Naive thymus-derived CD4-positive, alpha-beta T cell (primary cell): ENCODE measurements around the gene MRPL58. TPM values are rescaled to one million over a fixed set of nuclear protein-coding genes. Genes with fewer than 3 reads are reported as not detected.

Experiments
- ATAC-seq: fragments of 150-1000 bp; cut with Tn5 transposase; 2 replicates; pipeline ENCODE4 v1.10.0; 2021; ENCODE audit warnings: mild to moderate bottlenecking, moderate library complexity
- CTCF ChIA-PET: fragments of 350-600 bp; sonication (Branson Sonifier 250); formaldehyde crosslinking; loops from one replicate; lab custom pipeline; 2021; ENCODE audit warnings: antibody characterized with exemption; lab: Charles Lee
- POLR2A ChIA-PET: fragments of 350-600 bp; sonication (Branson Sonifier 250); formaldehyde crosslinking; loops from one replicate; lab custom pipeline; 2021; ENCODE audit warnings: antibody characterized with exemption, inconsistent platforms; lab: Charles Lee
- DNase-seq, 9 donors: peaks; one replicate each; pipeline versions ENCODE4 v3.0.0 to v3.0.0-alpha.2; 2020 to 2022; ENCODE audit warnings: mixed read lengths in 1 of 9
- H3K27ac ChIP-seq: one replicate; pipeline ENCODE4 v1.7.0; 2013; ENCODE audit warnings: mild to moderate bottlenecking, low read depth, low read length, moderate library complexity
- H3K27me3 ChIP-seq, 2 donors: one replicate each; pipeline ENCODE4 v1.7.0; 2013; ENCODE audit warnings: low read length in 2 of 2, mild to moderate bottlenecking in 2 of 2, moderate library complexity in 2 of 2; ENCODE audit not compliant: control insufficient read depth in 2 of 2, insufficient read depth in 2 of 2
- H3K36me3 ChIP-seq, 3 experiments: 1 replicate in 2 of 3; 2 replicates in 1 of 3; pipeline ENCODE4 v1.7.0; 2013; ENCODE audit warnings: low read length in 3 of 3, mild to moderate bottlenecking in 3 of 3, moderate library complexity in 1 of 3; ENCODE audit not compliant: insufficient read depth in 3 of 3, control insufficient read depth in 2 of 3
- H3K4me1 ChIP-seq, 2 donors: one replicate each; pipeline ENCODE4 v1.7.0; 2013; ENCODE audit warnings: low read length in 2 of 2, mild to moderate bottlenecking in 2 of 2, moderate library complexity in 1 of 2; ENCODE audit not compliant: control insufficient read depth in 2 of 2, insufficient read depth in 2 of 2
- H3K4me3 ChIP-seq: 2 replicates; pipeline ENCODE4 v1.7.0; 2013; ENCODE audit warnings: mild to moderate bottlenecking, low read length
- H3K9me3 ChIP-seq, 3 experiments: 1 replicate in 2 of 3; 2 replicates in 1 of 3; pipeline ENCODE4 v1.7.0; 2013; ENCODE audit warnings: low read length in 3 of 3; ENCODE audit not compliant: control insufficient read depth in 2 of 3
- H3K27ac Mint-ChIP-seq, 9 donors: one replicate each; pipeline ENCODE4 v1.8.0; 2020 to 2022; ENCODE audit warnings: mixed read lengths in 9 of 9, mild to moderate bottlenecking in 8 of 9, moderate library complexity in 5 of 9, inconsistent platforms in 2 of 9
- H3K27me3 Mint-ChIP-seq, 5 donors: one replicate each; pipeline ENCODE4 v1.8.0; 2021 to 2022; ENCODE audit warnings: mixed read lengths in 5 of 5, mild to moderate bottlenecking in 1 of 5
- H3K36me3 Mint-ChIP-seq, 5 donors: one replicate each; pipeline ENCODE4 v1.8.0; 2020 to 2022; ENCODE audit warnings: mixed read lengths in 5 of 5, mild to moderate bottlenecking in 3 of 5, inconsistent platforms in 1 of 5
- H3K4me1 Mint-ChIP-seq, 7 donors: one replicate each; pipeline ENCODE4 v1.8.0; 2020 to 2022; ENCODE audit warnings: mixed read lengths in 7 of 7, mild to moderate bottlenecking in 3 of 7, inconsistent platforms in 1 of 7
- H3K4me3 Mint-ChIP-seq, 10 donors: one replicate each; pipeline ENCODE4 v1.8.0; 2020 to 2022; ENCODE audit warnings: mild to moderate bottlenecking in 10 of 10, mixed read lengths in 10 of 10, moderate library complexity in 6 of 10, inconsistent platforms in 2 of 10
- H3K9me3 Mint-ChIP-seq, 11 donors: one replicate each; pipeline ENCODE4 v1.8.0; 2020 to 2022; ENCODE audit warnings: mixed read lengths in 11 of 11, mild to moderate bottlenecking in 4 of 11, inconsistent platforms in 1 of 11, moderate library complexity in 1 of 11
- intact Hi-C, 2 donors: fragments of 100-400 bp; cut with micrococcal nuclease; formaldehyde crosslinking; loops; one replicate each; pipeline ENCODE4 v1.15.1; 2023
- polyA plus RNA-seq, 2 donors: library from polyadenylated mRNA; unstranded; fragments of 300-500 nt; fragmentation: Illumina TruSeq; gene quantifications; one replicate each; pipeline ENCODE4 v1.2.3, GENCODE V29; 2021
- total RNA-seq, 6 experiments: library from RNA in 5 of 6; stranded (reverse) in 5 of 6; gene quantifications; 1 replicate in 5 of 6; 2 replicates in 1 of 6; pipeline ENCODE4 v1.2.3 and lab custom pipeline; 2021 to 2026

The MRPL58 gene
- total and polyA plus RNA-seq, 7 experiments from 2014 or later = 11.7 to 71.4 (median 25.1) TPM

- ATAC-seq = no peak
- no peak for DNase-seq
- no peaks in the 10 kb centered on the region for H3K36me3 Mint-ChIP-seq
- peak overlapping the region; percentile 80 to 98 (median 87) for H3K4me3 Mint-ChIP-seq
- Histone ChIP-seq H3K27me3 (no peaks in the 10 kb centered on the region), H3K4me1 (peaks cover 4 to 9% of the 10 kb centered on the region in 2 donors), H3K36me3 (no peaks in the 10 kb centered on the region), H3K9me3 (no peaks in the 10 kb centered on the region), H3K4me3 (peak overlapping the region; percentile 58), H3K27ac (peak overlapping the region; percentile 51)
- ChIA-PET POLR2A (interaction anchor here (0.6 to 2.0 kb wide), 10 partner anchors 10 to 139 kb away, joined by 3 to 15 read pairs (median 4); partner anchors contain the start of genes CDR2L and SLC16A5), CTCF (interaction anchor here (0.6 to 2.8 kb wide), 3 partner anchors 40 to 292 kb away, joined by 4 to 13 read pairs (median 7); partner anchors contain the start of gene MRPL58)
- peak overlapping the region in 8 of 9 donors; percentile 56 to 86 (median 80) for H3K27ac Mint-ChIP-seq
- intact Hi-C loops = loop anchor here (1.0 to 5.0 kb wide), 6 partner anchors 9 to 434 kb away; partner anchors contain the start of genes CDR2L (in 2 of the 2) and GRB2 (in 1 of the 2)
- no peaks in the 10 kb centered on the region for H3K9me3 Mint-ChIP-seq
- H3K4me1 Mint-ChIP-seq = peaks cover 5 to 18% (median 7%) of the 10 kb centered on the region in 7 donors
- peaks cover 0 to 58% (median 7%) of the 10 kb centered on the region in 5 donors for H3K27me3 Mint-ChIP-seq
These were observed 39.5 kb upstream of the MRPL58 start for GRCh38 chr17:74972973-74973328.

DNA sequence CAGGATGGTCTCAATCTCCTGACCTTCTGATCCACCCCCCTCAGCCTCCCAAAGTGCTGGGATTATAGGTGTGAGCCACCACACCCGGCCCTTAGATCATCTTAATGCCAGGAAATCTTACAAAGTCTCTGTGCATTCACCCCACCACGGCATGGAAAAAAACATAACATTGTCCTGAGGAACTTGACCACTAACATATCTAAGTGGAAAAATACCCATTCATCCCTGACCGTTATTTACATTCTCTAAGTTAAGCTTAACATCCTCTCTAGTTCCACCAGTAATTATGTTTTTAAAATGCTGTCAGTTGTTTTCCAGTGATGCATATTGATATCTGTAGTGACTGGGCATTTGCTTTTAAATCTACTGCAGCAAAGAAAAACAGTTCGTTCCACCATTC lies 36.5 kb upstream of the MRPL58 start:
- H3K27ac ChIP-seq = no peak overlapping the region
- H3K27ac Mint-ChIP-seq = no peak overlapping the region
- no peaks in the 10 kb centered on the region for H3K36me3 ChIP-seq
- ChIA-PET POLR2A (no interaction called here), CTCF (interaction anchor here (0.6 kb wide), 1 partner anchor 196 kb away, joined by 3 read pairs; no protein-coding TSS in a partner anchor)
- ATAC-seq (no peak), DNase-seq (no peak)
- no peaks in the 10 kb centered on the region for H3K36me3 Mint-ChIP-seq
- H3K4me1 Mint-ChIP-seq = peaks cover 5 to 18% (median 12%) of the 10 kb centered on the region in 7 donors
- no peaks in the 10 kb centered on the region for H3K27me3 ChIP-seq
- H3K4me3 Mint-ChIP-seq = no peak overlapping the region
- H3K4me3 ChIP-seq = no peak overlapping the region
- no peaks in the 10 kb centered on the region for H3K9me3 Mint-ChIP-seq
- peaks cover 8 to 9% of the 10 kb centered on the region in 2 donors for H3K4me1 ChIP-seq
- intact Hi-C loops = no loop called here
- H3K9me3 ChIP-seq = no peaks in the 10 kb centered on the region
- peaks cover 0 to 60% (median 7%) of the 10 kb centered on the region in 5 donors for H3K27me3 Mint-ChIP-seq

- CTCF ChIA-PET = interaction anchor here (2.4 kb wide), 1 partner anchor 17 kb away, joined by 12 read pairs; no protein-coding TSS in a partner anchor
- Histone ChIP-seq H3K27me3 (no peaks in the 10 kb centered on the region), H3K4me3 (no peak overlapping the region), H3K27ac (no peak overlapping the region), H3K4me1 (peaks cover 18 to 19% of the 10 kb centered on the region in 2 donors), H3K36me3 (no peaks in the 10 kb centered on the region), H3K9me3 (no peaks in the 10 kb centered on the region)
- H3K4me1 Mint-ChIP-seq = peaks cover 5 to 23% (median 20%) of the 10 kb centered on the region in 7 donors
- H3K4me3 Mint-ChIP-seq = no peak overlapping the region
- POLR2A ChIA-PET = interaction anchor here (1.1 kb wide), 1 partner anchor 48 kb away, joined by 3 read pairs; no protein-coding TSS in a partner anchor
- H3K36me3 Mint-ChIP-seq = no peaks in the 10 kb centered on the region
- intact Hi-C loops = no loop called here
- ATAC-seq (no peak), DNase-seq (no peak)
- peak overlapping the region in 1 of 9 donors; percentile 15 for H3K27ac Mint-ChIP-seq
- no peaks in the 10 kb centered on the region for H3K9me3 Mint-ChIP-seq
- peaks cover 0 to 61% (median 6%) of the 10 kb centered on the region in 5 donors for H3K27me3 Mint-ChIP-seq
These were observed 34.7 kb upstream of the MRPL58 start for GRCh38 chr17:74977802-74978201.

- POLR2A ChIA-PET = interaction anchor here (0.6 to 1.1 kb wide), 2 partner anchors 30 to 47 kb away, joined by 3 to 4 read pairs; no protein-coding TSS in a partner anchor
- H3K4me1 Mint-ChIP-seq = peaks cover under 1 to 20% (median 16%) of the 10 kb centered on the region in 7 donors
- Histone ChIP-seq H3K36me3 (no peaks in the 10 kb centered on the region), H3K4me3 (no peak overlapping the region), H3K4me1 (peaks cover 15 to 16% of the 10 kb centered on the region in 2 donors), H3K27me3 (no peaks in the 10 kb centered on the region), H3K27ac (no peak overlapping the region), H3K9me3 (no peaks in the 10 kb centered on the region)
- H3K27ac Mint-ChIP-seq = no peak overlapping the region
- ATAC-seq = no peak
- H3K9me3 Mint-ChIP-seq = no peaks in the 10 kb centered on the region
- no peaks in the 10 kb centered on the region for H3K36me3 Mint-ChIP-seq
- H3K4me3 Mint-ChIP-seq = no peak overlapping the region
- intact Hi-C loops = no loop called here
- H3K27me3 Mint-ChIP-seq = peaks cover 0 to 59% (median 2%) of the 10 kb centered on the region in 5 donors
- CTCF ChIA-PET = interaction anchor here (2.4 kb wide), 1 partner anchor 17 kb away, joined by 12 read pairs; no protein-coding TSS in a partner anchor
- no peak for DNase-seq
These were observed 34.2 kb upstream of the MRPL58 start for GRCh38 chr17:74978240-74978639.

DNA sequence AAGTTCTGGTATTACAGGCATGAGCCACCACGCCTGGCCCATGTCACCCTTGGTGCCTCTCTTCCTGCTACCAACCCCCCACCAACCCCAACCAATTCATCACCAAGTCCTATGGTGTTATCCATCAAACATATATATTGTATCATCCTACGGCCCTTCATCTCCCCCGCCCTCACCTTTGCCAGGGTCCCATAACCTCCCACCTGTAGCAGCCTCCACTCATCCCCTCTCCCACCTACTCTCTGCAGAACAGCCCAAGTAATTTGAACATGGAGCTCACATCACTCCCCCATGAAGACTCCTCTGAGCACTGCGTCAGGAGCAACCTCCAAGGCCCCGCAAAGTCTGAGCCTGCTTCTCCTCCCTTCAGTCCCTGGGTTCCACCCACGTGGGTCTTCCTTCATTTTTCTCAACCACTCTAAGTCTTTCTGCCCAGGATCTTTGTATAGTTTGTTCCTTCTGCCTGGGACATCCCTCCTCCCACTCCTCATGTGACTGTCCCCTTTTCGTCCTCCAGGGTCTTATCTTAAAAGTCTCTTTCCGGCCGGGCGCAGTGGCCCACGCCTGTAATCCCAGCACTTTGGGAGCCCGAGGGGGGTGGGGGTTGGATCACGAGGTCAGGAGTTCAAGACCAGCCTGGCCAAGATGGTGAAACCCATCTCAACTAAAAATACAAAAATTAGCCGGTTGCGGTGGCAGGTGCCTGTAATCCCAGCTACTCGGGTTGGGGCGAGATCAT lies 32.9 kb upstream of the MRPL58 start:
- Mint-ChIP-seq H3K27me3 (peaks cover 0 to 53% (median 0%) of the 10 kb centered on the region in 5 donors), H3K27ac (peak overlapping the region in 2 of 9 donors; percentile 21 to 69), H3K9me3 (no peaks in the 10 kb centered on the region), H3K4me1 (peaks cover 0 to 20% (median 15%) of the 10 kb centered on the region in 7 donors), H3K36me3 (no peaks in the 10 kb centered on the region), H3K4me3 (peak overlapping the region in 5 of 10 donors; percentile 12 to 51 (median 25))
- Histone ChIP-seq H3K36me3 (no peaks in the 10 kb centered on the region), H3K27me3 (no peaks in the 10 kb centered on the region), H3K4me3 (no peak overlapping the region), H3K9me3 (no peaks in the 10 kb centered on the region), H3K4me1 (peaks cover 14 to 16% of the 10 kb centered on the region in 2 donors), H3K27ac (no peak overlapping the region)
- ChIA-PET POLR2A (interaction anchor here (0.9 to 2.1 kb wide), 4 partner anchors 20 to 55 kb away, joined by 3 to 5 read pairs (median 3); partner anchors contain the start of gene MRPL58), CTCF (no interaction called here)
- intact Hi-C loops = loop anchor here in 1 of 2 donors (10.0 kb wide), 1 partner anchor 285 kb away; the partner anchor contains the start of genes GGA3 and MRPS7
- no peak for ATAC-seq
- no peak for DNase-seq

- peak overlapping the region; percentile 65 for H3K27ac ChIP-seq
- H3K27me3 Mint-ChIP-seq = peaks cover 0 to 53% (median 0%) of the 10 kb centered on the region in 5 donors
- POLR2A ChIA-PET = interaction anchor here (2.1 kb wide), 1 partner anchor 30 kb away, joined by 5 read pairs; the partner anchor contains the start of gene MRPL58
- no peaks in the 10 kb centered on the region for H3K9me3 Mint-ChIP-seq
- peaks cover 0 to 20% (median 16%) of the 10 kb centered on the region in 7 donors for H3K4me1 Mint-ChIP-seq
- H3K27me3 ChIP-seq = no peaks in the 10 kb centered on the region
- no peaks in the 10 kb centered on the region for H3K9me3 ChIP-seq
- H3K36me3 ChIP-seq = no peaks in the 10 kb centered on the region
- peaks cover 14 to 16% of the 10 kb centered on the region in 2 donors for H3K4me1 ChIP-seq
- peak overlapping the region; percentile 77 for H3K4me3 ChIP-seq
- intact Hi-C loops = loop anchor here in 1 of 2 donors (10.0 kb wide), 1 partner anchor 283 kb away; the partner anchor contains the start of genes GGA3 and MRPS7
- CTCF ChIA-PET = no interaction called here
- no peaks in the 10 kb centered on the region for H3K36me3 Mint-ChIP-seq
- peak overlapping the region; percentile 64 to 96 (median 87) for H3K27ac Mint-ChIP-seq
- H3K4me3 Mint-ChIP-seq = peak overlapping the region; percentile 85 to 95 (median 92)
- peak; percentile 23 for ATAC-seq
- DNase-seq = no peak
These were observed 31.0 kb upstream of the MRPL58 start for GRCh38 chr17:74981318-74981978.
